Activated CD4-positive, alpha-beta T cell treated with anti-CD3 and anti-CD28 coated beads for 36 hours (primary cell): ENCODE results near the gene CFAP20DC. TPM values are rescaled to one million over a fixed set of nuclear protein-coding genes. Genes with fewer than 3 reads are reported as not detected.

ENCODE experiments used
- ATAC-seq: fragments of 200-7000 bp; cut with Tn5 transposase; one replicate; pipeline ENCODE4 v1.10.0; 2021; ENCODE audit warnings: mild to moderate bottlenecking, moderate library complexity
- CTCF ChIA-PET: fragments of 350-600 bp; sonication (Branson Sonifier 250); formaldehyde crosslinking; loops from one replicate; lab custom pipeline; 2021; ENCODE audit warnings: antibody characterized with exemption; lab: Charles Lee
- POLR2A ChIA-PET: fragments of 350-600 bp; sonication (Branson Sonifier 250); formaldehyde crosslinking; loops from one replicate; lab custom pipeline; 2021; ENCODE audit warnings: antibody characterized with exemption, inconsistent platforms; lab: Charles Lee
- DNase-seq: peaks from one replicate; pipeline ENCODE4 v3.0.0-alpha.2; 2020
- H3K27ac Mint-ChIP-seq: one replicate; pipeline ENCODE4 v1.8.0; 2021; ENCODE audit warnings: mixed read lengths
- H3K27me3 Mint-ChIP-seq: one replicate; pipeline ENCODE4 v1.8.0; 2021; ENCODE audit warnings: mixed read lengths
- H3K36me3 Mint-ChIP-seq: one replicate; pipeline ENCODE4 v1.8.0; 2021; ENCODE audit warnings: low read depth, mixed read lengths
- H3K4me1 Mint-ChIP-seq: one replicate; pipeline ENCODE4 v1.8.0; 2021; ENCODE audit warnings: mixed read lengths
- H3K4me3 Mint-ChIP-seq: one replicate; pipeline ENCODE4 v1.8.0; 2021; ENCODE audit warnings: mild to moderate bottlenecking, moderate library complexity, mixed read lengths
- H3K9me3 Mint-ChIP-seq: one replicate; pipeline ENCODE4 v1.8.0; 2021; ENCODE audit warnings: low read depth, mixed read lengths
- intact Hi-C, 2 experiments: fragments of 100-400 bp; cut with DNase I in 1 of 2; cut with micrococcal nuclease in 1 of 2; formaldehyde crosslinking; loops; one replicate each; pipeline versions ENCODE4 v1.14.2 to v1.15.1; 2022 to 2024; cut with DNase I, micrococcal nuclease
- total RNA-seq, 2 experiments: library from RNA; stranded (reverse); gene quantifications; one replicate each; pipeline ENCODE4 v1.2.3, GENCODE V29; 2021

The CFAP20DC gene
- total RNA-seq, 2 experiments from 2014 or later: 2.7 to 3.5 TPM

GRCh38 chr3:59023612-59024011, 26.2 kb downstream of the CFAP20DC start:
- ATAC-seq: no peak
- no peak for DNase-seq
- ChIA-PET CTCF (no interaction called here), POLR2A (no interaction called here)
- Mint-ChIP-seq H3K4me3 (no peak overlapping the region), H3K9me3 (no peaks in the 10 kb centered on the region), H3K27me3 (peaks cover 3% of the 10 kb centered on the region), H3K27ac (no peak overlapping the region), H3K36me3 (no peaks in the 10 kb centered on the region), H3K4me1 (no peaks in the 10 kb centered on the region)
- intact Hi-C loops: no loop called here

- H3K36me3 Mint-ChIP-seq: no peaks in the 10 kb centered on the region
- ChIA-PET CTCF (interaction anchor here (1.4 kb wide), 1 partner anchor 12 kb away, joined by 3 read pairs; no protein-coding TSS in a partner anchor), POLR2A (no interaction called here)
Observed at GRCh38 chr3:59017617-59017984, 32.2 kb downstream of the CFAP20DC start.

GRCh38 chr3:59016930-59017616, 32.8 kb downstream of the CFAP20DC start:
- Mint-ChIP-seq H3K27ac (no peak overlapping the region), H3K4me1 (no peaks in the 10 kb centered on the region)
- CTCF ChIA-PET: interaction anchor here (1.4 kb wide), 1 partner anchor 13 kb away, joined by 3 read pairs; no protein-coding TSS in a partner anchor

More at GRCh38 chr3:59017617-59017984, 32.2 kb downstream of the CFAP20DC start:
- no peaks in the 10 kb centered on the region for H3K4me1 Mint-ChIP-seq
- no peak overlapping the region for H3K4me3 Mint-ChIP-seq
- no peaks in the 10 kb centered on the region for H3K9me3 Mint-ChIP-seq
- ATAC-seq (no peak), DNase-seq (no peak)
- H3K27ac Mint-ChIP-seq: no peak overlapping the region
- H3K27me3 Mint-ChIP-seq: no peaks in the 10 kb centered on the region
- intact Hi-C loops: no loop called here

GRCh38 chr3:59013611-59014010, 36.2 kb downstream of the CFAP20DC start:
- Mint-ChIP-seq H3K4me1 (no peaks in the 10 kb centered on the region), H3K4me3 (no peak overlapping the region), H3K36me3 (no peaks in the 10 kb centered on the region), H3K27ac (no peak overlapping the region), H3K27me3 (peaks cover 6% of the 10 kb centered on the region), H3K9me3 (no peaks in the 10 kb centered on the region)
- no peak for DNase-seq
- intact Hi-C loops: no loop called here
- no peak for ATAC-seq
- ChIA-PET POLR2A (no interaction called here), CTCF (interaction anchor here (1.2 kb wide), 1 partner anchor 19 kb away, joined by 5 read pairs; no protein-coding TSS in a partner anchor)

More at GRCh38 chr3:59016930-59017616, 32.8 kb downstream of the CFAP20DC start:
- POLR2A ChIA-PET: no interaction called here
- H3K27me3 Mint-ChIP-seq: no peaks in the 10 kb centered on the region
- no peaks in the 10 kb centered on the region for H3K9me3 Mint-ChIP-seq
- H3K4me3 Mint-ChIP-seq: no peak overlapping the region
- no peak for ATAC-seq
- intact Hi-C loops: no loop called here
- no peak for DNase-seq
- no peaks in the 10 kb centered on the region for H3K36me3 Mint-ChIP-seq

GRCh38 chr3:59006634-59007517, 42.9 kb downstream of the CFAP20DC start:
- Mint-ChIP-seq H3K36me3 (no peaks in the 10 kb centered on the region), H3K9me3 (no peaks in the 10 kb centered on the region), H3K27me3 (peaks cover 6% of the 10 kb centered on the region), H3K27ac (no peak overlapping the region), H3K4me1 (no peaks in the 10 kb centered on the region), H3K4me3 (no peak overlapping the region)
- intact Hi-C loops: no loop called here
- ChIA-PET POLR2A (no interaction called here), CTCF (interaction anchor here (0.6 to 1.0 kb wide), 3 partner anchors 31 to 691 kb away, joined by 3 to 4 read pairs (median 3); no protein-coding TSS in a partner anchor)
- DNase-seq: no peak
- no peak for ATAC-seq

- Mint-ChIP-seq H3K27ac (no peak overlapping the region), H3K36me3 (no peaks in the 10 kb centered on the region), H3K9me3 (no peaks in the 10 kb centered on the region), H3K27me3 (peaks cover 6% of the 10 kb centered on the region), H3K4me3 (no peak overlapping the region), H3K4me1 (peaks cover 7% of the 10 kb centered on the region)
- intact Hi-C loops: no loop called here
- ATAC-seq: no peak
- ChIA-PET CTCF (interaction anchor here (1.5 kb wide), 1 partner anchor 51 kb away, joined by 3 read pairs; no protein-coding TSS in a partner anchor), POLR2A (no interaction called here)
- no peak for DNase-seq
Observed at GRCh38 chr3:59001675-59002074, 48.1 kb downstream of the CFAP20DC start.

GRCh38 chr3:58999774-59000160, 50.1 kb downstream of the CFAP20DC start:
- intact Hi-C loops: loop anchor here in 1 of 2 experiments (10.0 kb wide), 1 partner anchor 855 kb away; no protein-coding TSS in a partner anchor
- ChIA-PET POLR2A (no interaction called here), CTCF (interaction anchor here (2.0 kb wide), 1 partner anchor 20 kb away, joined by 7 read pairs; no protein-coding TSS in a partner anchor)
- Mint-ChIP-seq H3K9me3 (no peaks in the 10 kb centered on the region), H3K27ac (no peak overlapping the region), H3K4me1 (peaks cover 7% of the 10 kb centered on the region), H3K36me3 (no peaks in the 10 kb centered on the region), H3K27me3 (peaks cover 6% of the 10 kb centered on the region), H3K4me3 (no peak overlapping the region)
- no peak for ATAC-seq
- no peak for DNase-seq

GRCh38 chr3:58999134-58999773, 50.6 kb downstream of the CFAP20DC start:
- no peak overlapping the region for H3K27ac Mint-ChIP-seq
- H3K4me3 Mint-ChIP-seq: no peak overlapping the region
- H3K36me3 Mint-ChIP-seq: no peaks in the 10 kb centered on the region
- ATAC-seq (no peak), DNase-seq (no peak)
- H3K9me3 Mint-ChIP-seq: no peaks in the 10 kb centered on the region
- peaks cover 6% of the 10 kb centered on the region for H3K27me3 Mint-ChIP-seq
- H3K4me1 Mint-ChIP-seq: peaks cover 7% of the 10 kb centered on the region
- CTCF ChIA-PET: interaction anchor here (0.6 to 2.0 kb wide), 2 partner anchors 21 to 45 kb away, joined by 3 to 7 read pairs; no protein-coding TSS in a partner anchor
- POLR2A ChIA-PET: no interaction called here
- intact Hi-C loops: loop anchor here in 1 of 2 experiments (10.0 kb wide), 1 partner anchor 856 kb away; no protein-coding TSS in a partner anchor

- CTCF ChIA-PET: interaction anchor here (0.6 to 2.0 kb wide), 3 partner anchors 16 to 46 kb away, joined by 3 to 7 read pairs (median 3); no protein-coding TSS in a partner anchor
Observed at GRCh38 chr3:58998476-58999117, 51.2 kb downstream of the CFAP20DC start.

GRCh38 chr3:58996730-58997129, 53.1 kb downstream of the CFAP20DC start:
- DNase-seq: no peak
- ChIA-PET POLR2A (no interaction called here), CTCF (interaction anchor here (0.5 kb wide), 1 partner anchor 480 kb away, joined by 3 read pairs; no protein-coding TSS in a partner anchor)
- no peak for ATAC-seq
- intact Hi-C loops: loop anchor here in 1 of 2 experiments (10.0 kb wide), 1 partner anchor 858 kb away; no protein-coding TSS in a partner anchor
- Mint-ChIP-seq H3K4me1 (peaks cover 7% of the 10 kb centered on the region), H3K9me3 (no peaks in the 10 kb centered on the region), H3K27ac (no peak overlapping the region), H3K27me3 (peaks cover 11% of the 10 kb centered on the region), H3K36me3 (no peaks in the 10 kb centered on the region), H3K4me3 (no peak overlapping the region)

More at GRCh38 chr3:58998476-58999117, 51.2 kb downstream of the CFAP20DC start:
- peak; percentile 46 for DNase-seq
- POLR2A ChIA-PET: no interaction called here
- peak; percentile 99 for ATAC-seq
- no peak overlapping the region for H3K4me3 Mint-ChIP-seq
- H3K4me1 Mint-ChIP-seq: peaks cover 7% of the 10 kb centered on the region
- H3K9me3 Mint-ChIP-seq: no peaks in the 10 kb centered on the region
- H3K36me3 Mint-ChIP-seq: no peaks in the 10 kb centered on the region
- no peak overlapping the region for H3K27ac Mint-ChIP-seq
- intact Hi-C loops: loop anchor here (1.0 to 10.0 kb wide), 3 partner anchors 54 to 856 kb away; no protein-coding TSS in a partner anchor
- peaks cover 7% of the 10 kb centered on the region for H3K27me3 Mint-ChIP-seq
